HepG2 (cell line): ENCODE data around the gene VMO1. TPM values are rescaled to one million over a fixed set of nuclear protein-coding genes. Genes with fewer than 3 reads are reported as not detected.

Experiments used
- GATAD1 ChIP-seq: IDR thresholded peaks from 2 replicates; pipeline ENCODE4 v1.6.1; 2016; ENCODE audit warnings: missing genetic modification reagents, missing compliant biosample characterization
- NCOA2 ChIP-seq: sonication (generic); formaldehyde crosslinking; IDR thresholded peaks from 2 replicates; pipeline ENCODE4 v1.8.0; 2022; ENCODE audit warnings: inconsistent platforms
- RERE ChIP-seq: IDR thresholded peaks from 2 replicates; pipeline ENCODE4 v1.6.1; 2016; ENCODE audit warnings: low read depth, missing genetic modification reagents, missing compliant biosample characterization
- ZBTB1 ChIP-seq: sonication (generic); formaldehyde crosslinking; IDR thresholded peaks from 2 replicates; pipeline ENCODE4 v1.4.0; 2020; ENCODE audit warnings: missing genetic modification reagents, borderline replicate concordance
- ZBTB4 ChIP-seq: sonication (generic); formaldehyde crosslinking; IDR thresholded peaks from 2 replicates; pipeline ENCODE4 v1.4.0; 2020; ENCODE audit warnings: missing genetic modification reagents, mild to moderate bottlenecking, borderline replicate concordance
- ZNF230 ChIP-seq: sonication (generic); formaldehyde crosslinking; IDR thresholded peaks from 2 replicates; pipeline ENCODE4 v1.4.0; 2020; ENCODE audit warnings: mild to moderate bottlenecking, missing genetic modification reagents
- ZNF275 ChIP-seq: sonication (generic); formaldehyde crosslinking; IDR thresholded peaks from 2 replicates; pipeline ENCODE4 v1.8.0; 2022; ENCODE audit warnings: missing genetic modification reagents, mild to moderate bottlenecking, inconsistent platforms, borderline replicate concordance
- ZNF414 ChIP-seq: sonication (generic); formaldehyde crosslinking; IDR thresholded peaks from 2 replicates; pipeline ENCODE4 v1.5.0; 2020; ENCODE audit warnings: missing genetic modification reagents
- ZNF430 ChIP-seq: sonication (generic); formaldehyde crosslinking; IDR thresholded peaks from 2 replicates; pipeline ENCODE4 v1.9.0; 2021; ENCODE audit warnings: mild to moderate bottlenecking, missing genetic modification reagents
- ZNF543 ChIP-seq: sonication (generic); formaldehyde crosslinking; IDR thresholded peaks from 2 replicates; pipeline ENCODE4 v1.4.0; 2020; ENCODE audit warnings: mild to moderate bottlenecking, missing genetic modification reagents
- ZNF556 ChIP-seq: sonication (generic); formaldehyde crosslinking; IDR thresholded peaks from 2 replicates; pipeline ENCODE4 v1.4.0; 2020; ENCODE audit warnings: mild to moderate bottlenecking, missing genetic modification reagents, borderline replicate concordance
- ZNF691 ChIP-seq: sonication (generic); formaldehyde crosslinking; IDR thresholded peaks from 2 replicates; pipeline ENCODE4 v1.4.0; 2020; ENCODE audit warnings: missing genetic modification reagents, low read depth, mild to moderate bottlenecking, borderline replicate concordance
- ZSCAN20 ChIP-seq: sonication (generic); formaldehyde crosslinking; IDR thresholded peaks from 2 replicates; pipeline ENCODE4 v1.4.0; 2020; ENCODE audit warnings: missing genetic modification reagents, mild to moderate bottlenecking, borderline replicate concordance
- ZSCAN21 ChIP-seq: sonication (generic); formaldehyde crosslinking; IDR thresholded peaks from 2 replicates; pipeline ENCODE4 v1.8.0; 2022; ENCODE audit warnings: mild to moderate bottlenecking, missing genetic modification reagents, moderate library complexity, borderline replicate concordance
- polyA plus RNA-seq, 8 experiments: library from polyadenylated mRNA; depleted of rRNA in 3 of 8; stranded (reverse) in 7 of 8; unstranded in 1 of 8; fragments of >200 nt; fragmentation: Illumina TruSeq in 4 of 8; extraction: Trizol in 4 of 8; gene quantifications; 2 replicates each; pipeline versions ENCODE4 v1.2.1 to v1.2.3, GENCODE V29; 2011 to 2016; ENCODE audit warnings: low read depth in 4 of 8, missing spikeins in 1 of 8, mixed read lengths in 1 of 8; ENCODE audit not compliant: insufficient read depth in 1 of 8
- total RNA-seq, 5 experiments: library from RNA; depleted of rRNA; stranded (reverse); fragments of >200 nt; fragmentation: Illumina TruSeq; extraction: Trizol; gene quantifications; 2 replicates each; pipeline ENCODE4 v1.2.3, GENCODE V29; 2016; ENCODE audit warnings: low read depth in 1 of 5

The VMO1 gene
- total and polyA plus RNA-seq, 2 of the 13 experiments (the other 11 are each of a cell fraction or from before 2014, with no cell fraction given): not detected

- peak; percentile 44; the same call in 1 of the 2 replicates for TF ChIP-seq RERE (CRISPR knock-in tag)
- no peak for TF ChIP-seq ZNF275 (CRISPR knock-in tag)
- TF ChIP-seq ZNF691 (CRISPR knock-in tag): no peak
- no peak; the same call in 1 of the 2 replicates for TF ChIP-seq GATAD1
- no peak; the same call in 1 of the 2 replicates for TF ChIP-seq ZNF430
- TF ChIP-seq NCOA2 (CRISPR knock-in tag): peak; percentile 56; the same call in 1 of the 2 replicates
- TF ChIP-seq ZNF230 (CRISPR knock-in tag): peak; percentile 29; the same call in 1 of the 2 replicates
- TF ChIP-seq ZBTB1: no peak
- TF ChIP-seq ZNF543: peak; percentile 53; the same call in 1 of the 2 replicates
- no peak for TF ChIP-seq ZSCAN21
- 0 out of 2 replicates have a peak, but pooled peaks have one; percentile 76 for TF ChIP-seq ZNF414 (CRISPR knock-in tag)
- TF ChIP-seq ZNF556 (CRISPR knock-in tag): no peak; the same call in 1 of the 2 replicates
- TF ChIP-seq ZBTB4 (CRISPR knock-in tag): no peak
- TF ChIP-seq ZSCAN20 (CRISPR knock-in tag): no peak
Observed at GRCh38 chr17:4788807-4789700, 2.9 kb upstream of the VMO1 start, which contains the start of gene GLTPD2 (continued).
